MM.1S (cell line): ENCODE measurements around the gene LTBP1.

Experiments
- CTCF ChIP-seq: fragments of 300-600 bp; sonication (generic); IDR thresholded peaks from 2 replicates; pipeline ENCODE4 v1.5.1; 2016; ENCODE audit warnings: antibody characterized with exemption, low read length, mixed read lengths
- EZH2 ChIP-seq: fragments of 300-600 bp; sonication (generic); optimal IDR thresholded peaks from 2 replicates; pipeline ENCODE3; 2017; ENCODE audit warnings: low read depth, mild to moderate bottlenecking, antibody characterized with exemption, low read length, mixed read lengths

GRCh38 chr2:33139949-33140348 is 193.2 kb downstream of the LTBP1 start:
- TF ChIP-seq CTCF, result no peak
- TF ChIP-seq EZH2, result no peak
